Natural killer cell (primary cell): Measurements from ENCODE around the gene CHORDC1. TPM values are rescaled to one million over a fixed set of nuclear protein-coding genes. Genes with fewer than 3 reads are reported as not detected.

Source experiments
- ATAC-seq, 3 donors: fragments of 150-1000 bp in 2 of 3; fragments of 200-7000 bp in 1 of 3; cut with Tn5 transposase; 1 replicate in 1 of 3; 2 replicates in 2 of 3; pipeline ENCODE4 v1.10.0; 2021; ENCODE audit warnings: mild to moderate bottlenecking in 2 of 3, moderate library complexity in 2 of 3
- DNase-seq, 2 donors: peaks; one replicate each; pipeline versions ENCODE4 v3.0.0 to v3.0.0-alpha.2; 2013 to 2021; ENCODE audit warnings: mixed read lengths in 1 of 2
- H3K27ac ChIP-seq: one replicate; pipeline ENCODE4 v1.5.1; 2013; ENCODE audit warnings: mild to moderate bottlenecking, low read length
- H3K27me3 ChIP-seq: one replicate; pipeline ENCODE4 v1.6.1; 2013; ENCODE audit warnings: low read length; ENCODE audit not compliant: control insufficient read depth, insufficient read depth
- H3K36me3 ChIP-seq: one replicate; pipeline ENCODE4 v1.6.1; 2013; ENCODE audit warnings: low read length; ENCODE audit not compliant: control insufficient read depth, insufficient read depth
- H3K4me1 ChIP-seq: one replicate; pipeline ENCODE4 v1.6.1; 2013; ENCODE audit warnings: low read length; ENCODE audit not compliant: control insufficient read depth, insufficient read depth
- H3K4me3 ChIP-seq: one replicate; pipeline ENCODE4 v1.5.1; 2013; ENCODE audit warnings: low read length
- H3K9me3 ChIP-seq: one replicate; pipeline ENCODE4 v1.6.1; 2013; ENCODE audit warnings: low read length; ENCODE audit not compliant: control insufficient read depth, insufficient read depth
- H3K27ac Mint-ChIP-seq, 2 donors: one replicate each; pipeline ENCODE4 v1.8.0; 2022; ENCODE audit warnings: mild to moderate bottlenecking in 2 of 2, mixed read lengths in 2 of 2, moderate library complexity in 1 of 2
- H3K27me3 Mint-ChIP-seq, 2 donors: one replicate each; pipeline ENCODE4 v1.8.0; 2022; ENCODE audit warnings: low read depth in 2 of 2, mixed read lengths in 2 of 2
- H3K36me3 Mint-ChIP-seq: one replicate; pipeline ENCODE4 v1.8.0; 2022; ENCODE audit warnings: mixed read lengths
- H3K4me1 Mint-ChIP-seq, 2 donors: one replicate each; pipeline ENCODE4 v1.8.0; 2022; ENCODE audit warnings: mixed read lengths in 2 of 2
- H3K4me3 Mint-ChIP-seq: one replicate; pipeline ENCODE4 v1.8.0; 2022; ENCODE audit warnings: mild to moderate bottlenecking, moderate library complexity, mixed read lengths
- H3K9me3 Mint-ChIP-seq, 2 donors: one replicate each; pipeline ENCODE4 v1.8.0; 2022; ENCODE audit warnings: mixed read lengths in 2 of 2
- WGBS: methylation state at CpG from one replicate; pipeline ENCODE4 v1.1.7; 2013; ENCODE audit warnings: missing lambda C conversion rate; ENCODE audit not compliant: insufficient coverage; 5-methylcytosine and 5-hydroxymethylcytosine counted together
- intact Hi-C: fragments of 100-400 bp; cut with micrococcal nuclease; formaldehyde crosslinking; loops from one replicate; pipeline ENCODE4 v1.14.2; 2022
- total RNA-seq, 4 donors: library from RNA; stranded (reverse); fragments of 120-200 nt in 1 of 4; gene quantifications; one replicate each; pipeline versions ENCODE4 v1.2.3 to v1.2.4, GENCODE V29; 2013 to 2022
- TF ChIP-seq, protein P1 (sequence below): fragments of 200-600 bp; IDR thresholded peaks from one replicate; pipeline ENCODE4 v1.8.0; 2022; ENCODE audit warnings: antibody characterized with exemption

Gene CHORDC1
- total RNA-seq, 3 donors from 2014 or later (not counting 1 experiment from before 2014, with no cell fraction given) = 77.2 to 105 (median 82.5) TPM

DNA sequence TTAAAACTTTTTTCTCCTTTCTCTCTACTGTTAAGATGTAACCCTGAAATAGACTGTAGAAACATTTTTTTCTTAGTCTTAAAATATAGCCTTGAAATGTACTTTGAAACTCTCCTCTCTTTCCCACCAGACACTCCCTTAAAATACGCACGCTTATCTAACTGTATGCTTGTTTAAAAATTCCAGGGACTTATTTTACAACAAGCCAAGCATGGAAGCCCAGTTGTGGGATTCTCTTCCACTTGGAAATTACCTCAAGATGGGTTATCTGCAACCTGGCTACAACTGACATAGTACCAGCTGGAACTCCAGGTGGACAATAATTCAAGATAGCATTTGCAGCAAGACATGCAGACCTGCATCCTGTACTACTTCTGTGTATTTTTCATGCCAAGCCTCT, 12.1 kb upstream of the CHORDC1 start:
- 97% methylated on average over 2 of the region's 2 CpGs for WGBS
- no peaks in the 10 kb centered on the region for H3K36me3 ChIP-seq
- no peak overlapping the region for H3K4me3 ChIP-seq
- no peak for DNase-seq
- ATAC-seq = no peak
- no peaks in the 10 kb centered on the region for H3K4me1 ChIP-seq
- no peak overlapping the region for H3K27ac ChIP-seq
- no peaks in the 10 kb centered on the region for H3K27me3 ChIP-seq
- no peaks in the 10 kb centered on the region for H3K4me1 Mint-ChIP-seq
- no peak overlapping the region for H3K27ac Mint-ChIP-seq
- intact Hi-C loops = no loop called here
- H3K27me3 Mint-ChIP-seq = peaks cover 11 to 63% of the 10 kb centered on the region in 2 donors
- H3K36me3 Mint-ChIP-seq = no peaks in the 10 kb centered on the region
- H3K4me3 Mint-ChIP-seq = no peak overlapping the region
- no peaks in the 10 kb centered on the region for H3K9me3 Mint-ChIP-seq
- no peaks in the 10 kb centered on the region for H3K9me3 ChIP-seq
- TF ChIP-seq, protein P1, sequence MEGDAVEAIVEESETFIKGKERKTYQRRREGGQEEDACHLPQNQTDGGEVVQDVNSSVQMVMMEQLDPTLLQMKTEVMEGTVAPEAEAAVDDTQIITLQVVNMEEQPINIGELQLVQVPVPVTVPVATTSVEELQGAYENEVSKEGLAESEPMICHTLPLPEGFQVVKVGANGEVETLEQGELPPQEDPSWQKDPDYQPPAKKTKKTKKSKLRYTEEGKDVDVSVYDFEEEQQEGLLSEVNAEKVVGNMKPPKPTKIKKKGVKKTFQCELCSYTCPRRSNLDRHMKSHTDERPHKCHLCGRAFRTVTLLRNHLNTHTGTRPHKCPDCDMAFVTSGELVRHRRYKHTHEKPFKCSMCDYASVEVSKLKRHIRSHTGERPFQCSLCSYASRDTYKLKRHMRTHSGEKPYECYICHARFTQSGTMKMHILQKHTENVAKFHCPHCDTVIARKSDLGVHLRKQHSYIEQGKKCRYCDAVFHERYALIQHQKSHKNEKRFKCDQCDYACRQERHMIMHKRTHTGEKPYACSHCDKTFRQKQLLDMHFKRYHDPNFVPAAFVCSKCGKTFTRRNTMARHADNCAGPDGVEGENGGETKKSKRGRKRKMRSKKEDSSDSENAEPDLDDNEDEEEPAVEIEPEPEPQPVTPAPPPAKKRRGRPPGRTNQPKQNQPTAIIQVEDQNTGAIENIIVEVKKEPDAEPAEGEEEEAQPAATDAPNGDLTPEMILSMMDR = no peak

DNA sequence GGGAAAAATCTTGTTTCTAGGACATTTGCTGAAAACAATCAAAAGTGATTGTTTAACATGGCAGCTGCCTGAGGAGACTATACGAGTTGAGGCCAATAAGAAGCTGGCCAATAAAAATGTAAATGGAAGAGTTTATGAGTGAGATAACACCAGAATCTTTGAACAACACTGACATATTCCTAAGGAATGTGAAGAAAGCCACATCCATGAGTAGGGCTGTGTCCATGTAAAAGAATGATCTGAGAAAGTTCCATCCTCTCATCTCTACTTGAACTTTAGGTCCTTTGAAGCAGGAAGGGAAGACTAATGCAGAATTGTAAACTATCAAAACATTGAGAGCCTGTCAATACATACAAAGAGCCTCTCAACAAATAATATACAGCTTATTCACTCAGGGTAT, 6.9 kb upstream of the CHORDC1 start:
- Mint-ChIP-seq H3K4me1 (peaks cover 0 to 4% of the 10 kb centered on the region in 2 donors), H3K36me3 (no peaks in the 10 kb centered on the region), H3K27me3 (peaks cover 0 to 54% of the 10 kb centered on the region in 2 donors), H3K9me3 (no peaks in the 10 kb centered on the region), H3K4me3 (no peak overlapping the region), H3K27ac (no peak overlapping the region)
- Histone ChIP-seq H3K4me1 (no peaks in the 10 kb centered on the region), H3K27me3 (no peaks in the 10 kb centered on the region), H3K9me3 (no peaks in the 10 kb centered on the region), H3K36me3 (no peaks in the 10 kb centered on the region), H3K27ac (no peak overlapping the region), H3K4me3 (no peak overlapping the region)
- 100% methylated on average over 1 of the region's 1 CpG for WGBS
- TF ChIP-seq, protein P1 = no peak
- intact Hi-C loops = no loop called here
- DNase-seq = no peak
- ATAC-seq = no peak

DNA sequence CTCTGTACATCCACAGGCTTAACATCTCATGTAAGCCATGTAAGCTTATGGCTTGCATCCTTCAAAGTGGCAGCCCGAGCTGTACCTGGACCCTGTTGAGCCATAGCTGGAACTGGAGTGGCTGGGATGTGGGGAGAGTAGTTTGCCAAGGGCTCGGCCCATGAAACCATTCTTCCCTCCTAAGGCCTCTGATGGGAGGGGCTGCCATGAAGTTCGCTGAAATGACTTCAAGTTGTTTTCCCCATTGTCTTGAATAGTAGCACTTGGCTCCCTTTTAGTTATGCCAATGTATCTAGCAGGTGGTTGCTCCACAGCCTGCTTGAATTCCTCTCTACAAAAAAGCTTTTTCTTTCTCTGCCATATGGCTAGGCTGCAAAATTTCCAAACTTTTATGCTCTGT, 5.2 kb upstream of the CHORDC1 start:
- no peaks in the 10 kb centered on the region for H3K36me3 ChIP-seq
- peaks cover 0 to 41% of the 10 kb centered on the region in 2 donors for H3K27me3 Mint-ChIP-seq
- TF ChIP-seq, protein P1 = no peak
- H3K4me1 Mint-ChIP-seq = peaks cover 11 to 17% of the 10 kb centered on the region in 2 donors
- no peak overlapping the region for H3K27ac ChIP-seq
- H3K27ac Mint-ChIP-seq = no peak overlapping the region
- intact Hi-C loops = no loop called here
- no peak overlapping the region for H3K4me3 ChIP-seq
- no peak for ATAC-seq
- H3K9me3 ChIP-seq = no peaks in the 10 kb centered on the region
- H3K4me3 Mint-ChIP-seq = no peak overlapping the region
- H3K9me3 Mint-ChIP-seq = no peaks in the 10 kb centered on the region
- peaks cover 3% of the 10 kb centered on the region for H3K4me1 ChIP-seq
- no peaks in the 10 kb centered on the region for H3K27me3 ChIP-seq
- no peaks in the 10 kb centered on the region for H3K36me3 Mint-ChIP-seq
- 100% methylated on average over 2 of the region's 3 CpGs for WGBS
- no peak for DNase-seq

DNA sequence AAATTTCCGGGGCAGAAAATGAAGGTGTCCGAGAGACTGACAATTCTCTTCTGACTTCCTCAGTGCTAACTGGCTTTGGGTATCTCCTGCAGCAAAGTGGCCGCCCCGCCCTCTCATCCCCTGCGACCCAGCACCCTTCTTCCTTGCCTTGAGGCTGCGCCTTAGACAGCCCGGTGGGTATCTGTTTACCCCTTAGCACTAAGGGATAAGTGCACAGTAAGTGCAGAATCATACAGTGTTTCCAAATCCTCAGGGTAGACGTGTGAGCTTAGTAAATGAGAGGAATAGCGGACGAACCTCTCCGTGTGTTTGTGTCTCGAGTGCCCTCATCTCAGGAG, 368 bp upstream of the CHORDC1 start:
- Histone ChIP-seq H3K27me3 (no peaks in the 10 kb centered on the region), H3K27ac (peak overlapping the region; percentile 84), H3K9me3 (no peaks in the 10 kb centered on the region), H3K36me3 (no peaks in the 10 kb centered on the region), H3K4me1 (peaks cover 6% of the 10 kb centered on the region), H3K4me3 (peak overlapping the region; percentile 67)
- intact Hi-C loops = no loop called here
- DNase-seq (no peak), ATAC-seq (no peak)
- WGBS = 0% methylated on average over 12 of the region's 12 CpGs
- peaks cover 46 to 60% of the 10 kb centered on the region in 2 donors for H3K4me1 Mint-ChIP-seq
- H3K27ac Mint-ChIP-seq = peak overlapping the region; percentile 91 to 95
- no peaks in the 10 kb centered on the region for H3K9me3 Mint-ChIP-seq
- H3K27me3 Mint-ChIP-seq = peaks cover 0 to 5% of the 10 kb centered on the region in 2 donors
- peak overlapping the region; percentile 96 for H3K4me3 Mint-ChIP-seq
- no peaks in the 10 kb centered on the region for H3K36me3 Mint-ChIP-seq
- TF ChIP-seq, protein P1 = no peak
